Thyroid gland (tissue), 4 donors: ENCODE results near the gene FOXA1.

Source experiments
- CTCF ChIP-seq, 6 experiments: fragments of 200-600 bp in 3 of 6; fragments of 450-650 bp in 3 of 6; sonication (generic) in 3 of 6; IDR thresholded peaks; one replicate each; pipeline ENCODE4 v1.5.1; 2016 to 2019; ENCODE audit warnings: antibody characterized with exemption in 6 of 6, mild to moderate bottlenecking in 2 of 6, inconsistent platforms in 1 of 6, moderate library complexity in 1 of 6
- POLR2A ChIP-seq, 2 donors: fragments of 450-650 bp; IDR thresholded peaks; one replicate each; pipeline ENCODE4 v1.6.1; 2017; ENCODE audit warnings: antibody characterized with exemption in 2 of 2, mild to moderate bottlenecking in 2 of 2, moderate library complexity in 1 of 2

GRCh38 chr14:37597538-37597913 lies 2.5 kb upstream of the FOXA1 start:
- TF ChIP-seq CTCF (IDR thresholded peaks at IDR 0.05) (no peak), POLR2A (IDR thresholded peaks at IDR 0.05) (no peak)
